MCF 10A (cell line): Measurements from ENCODE around the gene NUCB1. TPM values are rescaled to one million over a fixed set of nuclear protein-coding genes. Genes with fewer than 3 reads are reported as not detected.
"Not testable (repeated sequence)": the region's sequence is repeated elsewhere in the genome, so short reads cannot be mapped to it uniquely, and the experiment has no call there.

Experiments used
- BruUV-seq: library from RNA; stranded (reverse); fragments of 400-500 nt; replicated peaks from 2 replicates; lab custom pipeline; 2021; lab: Mats Ljungman, UMichigan
- CTCF ChIA-PET: fragments of 300-600 bp; sonication (Branson Sonifier 250); formaldehyde crosslinking; extraction: SDS; loops from one replicate; lab custom pipeline; 2021; ENCODE audit warnings: antibody characterized with exemption, inconsistent platforms; lab: Yijun Ruan, JAX
- POLR2A ChIA-PET: fragments of 300-600, 350-650 bp; sonication (Branson Sonifier 250); formaldehyde crosslinking; extraction: SDS; loops from one replicate; lab custom pipeline; 2020; ENCODE audit warnings: antibody characterized with exemption, inconsistent platforms; lab: Yijun Ruan, JAX
- DNase-seq: peaks from one replicate; pipeline ENCODE4 v3.0.0-alpha.2; 2018; ENCODE audit not compliant: unreplicated experiment
- H3K27ac Mint-ChIP-seq: one replicate; pipeline ENCODE4 v1.8.0; 2022; ENCODE audit warnings: mild to moderate bottlenecking, low read depth, mixed read lengths; ENCODE audit not compliant: unreplicated experiment
- H3K27me3 Mint-ChIP-seq: one replicate; pipeline ENCODE4 v1.8.0; 2022; ENCODE audit warnings: mixed read lengths; ENCODE audit not compliant: insufficient read depth, unreplicated experiment
- H3K36me3 Mint-ChIP-seq: one replicate; pipeline ENCODE4 v1.8.0; 2022; ENCODE audit warnings: mild to moderate bottlenecking, moderate library complexity, mixed read lengths; ENCODE audit not compliant: insufficient read depth, unreplicated experiment
- H3K4me1 Mint-ChIP-seq: one replicate; pipeline ENCODE4 v1.8.0; 2022; ENCODE audit warnings: mixed read lengths; ENCODE audit not compliant: insufficient read depth, unreplicated experiment
- H3K4me3 Mint-ChIP-seq: one replicate; pipeline ENCODE4 v1.8.0; 2022; ENCODE audit warnings: mild to moderate bottlenecking, moderate library complexity, mixed read lengths; ENCODE audit not compliant: unreplicated experiment
- H3K9me3 Mint-ChIP-seq: one replicate; pipeline ENCODE4 v1.8.0; 2022; ENCODE audit warnings: mixed read lengths; ENCODE audit not compliant: unreplicated experiment
- intact Hi-C: fragments of 100-400 bp; cut with micrococcal nuclease; formaldehyde crosslinking; loops from 2 replicates; pipeline ENCODE4 v1.14.1; 2022
- total RNA-seq: library from RNA; stranded (reverse); gene quantifications from 2 replicates; pipeline ENCODE4 v1.2.3, GENCODE V29; 2022
- TF ChIP-seq, protein P1 (sequence below): fragments of 200-600 bp; IDR thresholded peaks from one replicate; pipeline ENCODE4 v1.8.0; 2022; ENCODE audit warnings: antibody characterized with exemption, mild to moderate bottlenecking; ENCODE audit not compliant: unreplicated experiment

NUCB1 gene
- total RNA-seq, 1 experiment from 2014 or later = 61.4 TPM

- intact Hi-C loops = no loop called here
- H3K4me3 Mint-ChIP-seq = no peak overlapping the region
- no TSS peak for BruUV-seq
- ChIA-PET POLR2A (no interaction called here), CTCF (no interaction called here)
- H3K9me3 Mint-ChIP-seq = peaks cover 8% of the 10 kb centered on the region
- no peak overlapping the region for H3K27ac Mint-ChIP-seq
- TF ChIP-seq, protein P1, sequence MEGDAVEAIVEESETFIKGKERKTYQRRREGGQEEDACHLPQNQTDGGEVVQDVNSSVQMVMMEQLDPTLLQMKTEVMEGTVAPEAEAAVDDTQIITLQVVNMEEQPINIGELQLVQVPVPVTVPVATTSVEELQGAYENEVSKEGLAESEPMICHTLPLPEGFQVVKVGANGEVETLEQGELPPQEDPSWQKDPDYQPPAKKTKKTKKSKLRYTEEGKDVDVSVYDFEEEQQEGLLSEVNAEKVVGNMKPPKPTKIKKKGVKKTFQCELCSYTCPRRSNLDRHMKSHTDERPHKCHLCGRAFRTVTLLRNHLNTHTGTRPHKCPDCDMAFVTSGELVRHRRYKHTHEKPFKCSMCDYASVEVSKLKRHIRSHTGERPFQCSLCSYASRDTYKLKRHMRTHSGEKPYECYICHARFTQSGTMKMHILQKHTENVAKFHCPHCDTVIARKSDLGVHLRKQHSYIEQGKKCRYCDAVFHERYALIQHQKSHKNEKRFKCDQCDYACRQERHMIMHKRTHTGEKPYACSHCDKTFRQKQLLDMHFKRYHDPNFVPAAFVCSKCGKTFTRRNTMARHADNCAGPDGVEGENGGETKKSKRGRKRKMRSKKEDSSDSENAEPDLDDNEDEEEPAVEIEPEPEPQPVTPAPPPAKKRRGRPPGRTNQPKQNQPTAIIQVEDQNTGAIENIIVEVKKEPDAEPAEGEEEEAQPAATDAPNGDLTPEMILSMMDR = no peak
- DNase-seq = no peak
- H3K4me1 Mint-ChIP-seq = peaks cover 11% of the 10 kb centered on the region
- no peaks in the 10 kb centered on the region for H3K27me3 Mint-ChIP-seq
- peaks cover 66% of the 10 kb centered on the region for H3K36me3 Mint-ChIP-seq
Observed at GRCh38 chr19:48905664-48906063, 5.6 kb downstream of the NUCB1 start.

GRCh38 chr19:48906324-48906723, 6.2 kb downstream of the NUCB1 start:
- CTCF ChIA-PET = interaction anchor here (0.6 to 0.8 kb wide), 2 partner anchors 11 to 25 kb away, joined by 4 to 8 read pairs; no protein-coding TSS in a partner anchor

DNA sequence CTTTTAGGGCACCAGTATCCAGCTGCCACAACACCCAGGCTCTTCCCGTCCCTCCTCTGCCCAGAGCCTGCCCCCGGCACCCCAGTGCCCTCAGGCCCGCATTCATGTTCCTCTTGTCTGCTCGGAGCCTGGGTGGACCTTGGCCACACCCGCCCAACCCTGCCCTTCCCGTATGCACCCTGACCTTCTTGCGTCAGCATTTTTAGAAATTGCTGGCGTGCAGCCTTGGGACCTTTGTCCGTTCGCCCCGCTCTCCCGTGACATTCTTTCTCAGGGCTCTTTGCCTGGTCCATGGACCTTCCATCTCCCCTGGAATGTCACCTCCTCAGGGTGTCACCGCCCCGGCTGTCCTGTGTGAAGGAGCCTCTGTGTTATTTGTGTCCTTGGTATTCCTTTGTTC, 7.6 kb downstream of the NUCB1 start:
- H3K27me3 Mint-ChIP-seq = no peaks in the 10 kb centered on the region
- no peak for DNase-seq
- peaks cover 2% of the 10 kb centered on the region for H3K9me3 Mint-ChIP-seq
- TF ChIP-seq, protein P1 = no peak
- POLR2A ChIA-PET = no interaction called here
- BruUV-seq = no TSS peak
- CTCF ChIA-PET = no interaction called here
- peaks cover 72% of the 10 kb centered on the region for H3K36me3 Mint-ChIP-seq
- peaks cover 1% of the 10 kb centered on the region for H3K4me1 Mint-ChIP-seq
- H3K27ac Mint-ChIP-seq = no peak overlapping the region
- H3K4me3 Mint-ChIP-seq = no peak overlapping the region
- intact Hi-C loops = no loop called here

More at GRCh38 chr19:48906324-48906723, 6.2 kb downstream of the NUCB1 start:
- no TSS peak for BruUV-seq
- no peak overlapping the region for H3K4me3 Mint-ChIP-seq
- TF ChIP-seq, protein P1 = no peak
- peaks cover 6% of the 10 kb centered on the region for H3K4me1 Mint-ChIP-seq
- H3K27ac Mint-ChIP-seq = no peak overlapping the region
- peaks cover 67% of the 10 kb centered on the region for H3K36me3 Mint-ChIP-seq
- H3K27me3 Mint-ChIP-seq = no peaks in the 10 kb centered on the region
- H3K9me3 Mint-ChIP-seq = peaks cover 8% of the 10 kb centered on the region
- no peak for DNase-seq
- POLR2A ChIA-PET = interaction anchor here (0.6 kb wide), 2 partner anchors 136 to 271 kb away, joined by 3 read pairs; no protein-coding TSS in a partner anchor
- intact Hi-C loops = no loop called here

DNA sequence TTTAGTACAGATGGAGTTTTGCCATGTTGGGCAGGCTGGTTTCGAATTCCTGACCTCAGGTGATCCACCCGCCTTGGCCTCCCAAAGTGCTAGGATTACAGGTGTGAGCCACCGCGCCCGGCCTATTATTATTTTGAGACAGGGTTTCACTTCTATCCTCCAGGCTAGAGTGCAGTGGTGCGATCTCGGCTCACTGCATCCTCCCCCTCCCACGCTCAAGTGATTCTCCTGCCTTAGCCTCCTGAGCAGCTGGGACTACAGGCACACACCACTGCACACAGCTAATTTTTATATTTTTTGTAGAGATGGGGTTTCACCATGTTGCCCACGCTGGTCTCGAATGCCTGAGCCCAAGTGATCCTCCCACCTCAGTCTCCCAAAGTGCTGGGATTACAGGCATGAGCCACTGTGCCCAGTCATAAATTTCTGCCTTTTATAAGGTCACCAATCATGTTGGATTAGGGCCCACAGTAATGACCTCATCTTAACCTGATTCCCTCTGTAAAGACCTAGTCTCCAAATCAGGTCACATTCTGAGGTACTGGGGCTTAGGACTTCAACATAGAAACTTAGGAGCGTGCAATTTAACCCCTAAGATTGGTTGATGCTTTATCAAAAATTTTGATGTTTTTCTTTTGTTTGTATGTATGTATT, 9.4 kb downstream of the NUCB1 start:
- DNase-seq, intact Hi-C loops, H3K4me1 Mint-ChIP-seq, H3K4me3 Mint-ChIP-seq, H3K27ac Mint-ChIP-seq, H3K27me3 Mint-ChIP-seq, CTCF ChIA-PET, POLR2A ChIA-PET, BruUV-seq, H3K9me3 Mint-ChIP-seq: not testable (repeated sequence)
- H3K36me3 Mint-ChIP-seq = peaks cover 80% of the 10 kb centered on the region
